SH-SY5Y (cell line): ENCODE measurements around the gene SDK1.

Experiments used
- GATA2 ChIP-seq: IDR thresholded peaks from 2 replicates; pipeline ENCODE4 v1.6.1; 2011; ENCODE audit warnings: mild to moderate bottlenecking, low read depth, low read length
- GATA3 ChIP-seq: IDR thresholded peaks from 2 replicates; pipeline ENCODE4 v1.6.1; 2011; ENCODE audit warnings: low read depth, mild to moderate bottlenecking, low read length, moderate library complexity

The SDK1 gene

DNA sequence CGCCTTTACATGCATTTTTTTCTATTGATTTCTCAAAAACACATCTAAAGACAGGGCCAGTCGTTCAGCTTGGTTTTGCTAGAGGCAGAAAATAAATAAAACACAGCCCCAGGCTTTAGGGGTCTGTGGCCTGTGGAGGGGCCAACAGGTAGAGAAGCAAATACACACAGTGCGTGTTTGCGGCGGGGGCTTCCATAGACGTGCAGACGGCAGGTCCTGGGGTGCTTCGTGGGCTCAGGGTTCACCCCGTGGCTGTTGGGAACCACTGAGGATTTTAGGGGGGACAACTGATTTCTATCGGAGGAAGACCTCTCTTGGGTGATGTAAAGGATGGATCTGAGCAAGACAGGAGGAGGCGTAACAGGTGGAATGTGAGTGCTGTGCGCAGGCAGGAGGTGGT is 935.3 kb downstream of the SDK1 start:
- TF ChIP-seq GATA3 (no peak), GATA2 (no peak)

- TF ChIP-seq GATA2 (no peak), GATA3 (no peak)
These were observed 936.5 kb downstream of the SDK1 start for GRCh38 chr7:4237296-4238235.

GRCh38 chr7:4238861-4239260 is 937.8 kb downstream of the SDK1 start:
- no peak for TF ChIP-seq GATA3

DNA sequence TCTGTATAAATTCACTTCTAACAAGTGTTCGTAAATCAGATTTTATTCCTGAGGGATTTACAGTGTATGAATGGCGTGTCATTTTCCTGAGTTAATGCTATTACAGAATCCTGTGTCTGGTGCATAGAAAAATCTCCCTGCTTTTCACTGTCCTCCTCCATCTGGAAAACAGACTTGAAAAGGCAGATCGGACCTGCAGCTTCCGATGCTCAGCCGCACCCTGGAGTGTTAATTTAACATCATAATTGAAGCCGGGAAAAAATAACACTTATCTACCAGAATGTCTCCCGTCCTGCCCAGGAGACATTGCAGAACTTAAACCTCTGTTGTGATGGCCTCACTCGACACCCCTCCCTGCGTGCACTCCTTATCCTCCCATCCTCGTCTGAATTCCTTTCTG is 939.0 kb downstream of the SDK1 start:
- TF ChIP-seq GATA3 (no peak), GATA2 (no peak)

DNA sequence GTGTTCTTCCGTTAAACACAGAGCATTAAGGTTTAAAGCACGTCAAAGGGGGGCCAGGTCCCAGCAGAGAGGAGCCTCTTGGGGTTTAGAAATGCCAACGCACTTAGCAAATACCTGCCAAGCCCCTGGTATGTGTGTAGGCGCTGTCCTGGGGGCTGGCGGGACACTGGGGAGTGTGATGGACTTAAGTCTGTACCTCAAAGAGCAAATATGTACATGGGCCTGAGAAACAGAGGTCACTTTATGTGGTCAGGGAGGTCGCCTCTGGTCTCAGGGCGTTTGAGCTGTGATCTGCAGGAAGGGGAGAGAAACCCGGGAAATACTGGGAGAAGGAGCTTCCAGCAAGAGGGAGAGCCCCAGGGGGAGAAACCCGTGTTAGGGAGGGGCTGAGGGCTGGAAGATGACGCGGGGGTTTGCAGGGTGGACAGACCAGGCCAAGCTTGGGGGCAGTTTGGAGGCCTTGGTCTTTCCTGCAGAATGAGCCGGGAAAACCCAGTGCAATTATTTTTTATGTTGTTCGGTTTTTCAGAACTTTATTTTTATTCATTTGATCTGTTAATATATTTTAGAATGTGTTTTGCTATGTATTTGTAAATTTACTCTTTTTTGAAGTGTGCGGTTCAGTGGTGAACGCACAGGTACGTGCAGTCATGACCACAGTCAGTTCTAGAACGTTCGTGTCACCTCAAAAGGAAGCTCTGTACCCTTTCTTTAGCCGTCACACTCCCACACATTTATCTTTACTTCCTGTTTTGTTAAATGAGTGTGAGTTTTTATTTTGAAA is 939.7 kb downstream of the SDK1 start:
- TF ChIP-seq GATA3 (no peak), GATA2 (no peak)

- TF ChIP-seq GATA2 = no peak
- TF ChIP-seq GATA3 = no peak
These were observed 940.2 kb downstream of the SDK1 start for GRCh38 chr7:4241304-4241612.

GRCh38 chr7:4241791-4242190 is 940.7 kb downstream of the SDK1 start:
- TF ChIP-seq GATA2 = no peak
- TF ChIP-seq GATA3 = no peak

- TF ChIP-seq GATA2 (no peak), GATA3 (no peak)
These were observed 941.7 kb downstream of the SDK1 start for GRCh38 chr7:4242706-4243105.

DNA sequence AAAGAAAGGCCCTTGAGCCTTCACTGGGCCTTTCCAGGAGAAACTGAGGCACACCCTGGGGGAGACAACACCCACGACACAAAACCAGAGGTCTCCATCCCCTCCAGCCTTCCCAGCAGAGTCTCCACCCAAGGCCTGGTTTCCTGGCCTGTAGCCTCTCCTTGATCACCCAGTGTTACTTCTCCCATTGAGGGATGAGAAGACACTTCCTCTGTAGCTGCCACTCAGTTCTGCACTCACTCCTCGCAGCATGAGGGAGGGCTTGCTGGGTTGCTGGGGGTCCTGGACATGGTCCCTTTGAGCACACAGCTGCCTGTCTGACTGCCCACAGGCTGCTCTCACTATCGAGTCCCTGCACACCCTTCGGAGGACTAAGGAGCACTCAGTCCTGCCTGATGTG is 943.0 kb downstream of the SDK1 start:
- TF ChIP-seq GATA2 = no peak
- TF ChIP-seq GATA3 = no peak

- TF ChIP-seq GATA3 (no peak), GATA2 (no peak)
These were observed 943.6 kb downstream of the SDK1 start for GRCh38 chr7:4244635-4245034.

- no peak for TF ChIP-seq GATA2
- no peak for TF ChIP-seq GATA3
These were observed 944.2 kb downstream of the SDK1 start for GRCh38 chr7:4245135-4245865.

- TF ChIP-seq GATA2 (no peak), GATA3 (no peak)
These were observed 944.9 kb downstream of the SDK1 start for GRCh38 chr7:4245866-4246470.

DNA sequence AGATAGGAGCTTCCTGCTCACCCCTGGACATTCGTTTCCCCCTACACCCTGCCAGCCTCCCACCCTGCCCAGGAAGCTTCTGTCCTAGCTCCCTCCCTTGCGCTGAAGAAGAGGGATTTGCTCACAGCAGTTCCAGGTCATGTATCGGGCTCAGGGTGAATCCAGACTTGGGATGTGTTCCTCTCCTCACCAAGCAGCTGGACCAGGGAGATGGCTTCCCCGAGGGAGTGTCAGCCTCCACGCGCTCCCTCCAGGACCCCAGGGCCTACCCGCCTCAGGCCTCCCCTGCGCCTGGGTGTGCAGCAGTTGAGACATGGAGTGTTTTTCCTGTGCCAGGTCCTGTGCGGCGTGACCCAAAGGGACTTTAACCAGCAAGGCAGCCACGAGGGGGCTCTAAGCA is 945.5 kb downstream of the SDK1 start:
- TF ChIP-seq GATA2 (no peak), GATA3 (no peak)
